A204.1 (cell line): ENCODE results near the gene FRS2.

Experiments used
- FAIRE-seq: peaks from 2 replicates; lab custom pipeline; 2012; peaks lifted over from hg19 to GRCh38; lab: Jason Lieb, UNC

FRS2 gene

DNA sequence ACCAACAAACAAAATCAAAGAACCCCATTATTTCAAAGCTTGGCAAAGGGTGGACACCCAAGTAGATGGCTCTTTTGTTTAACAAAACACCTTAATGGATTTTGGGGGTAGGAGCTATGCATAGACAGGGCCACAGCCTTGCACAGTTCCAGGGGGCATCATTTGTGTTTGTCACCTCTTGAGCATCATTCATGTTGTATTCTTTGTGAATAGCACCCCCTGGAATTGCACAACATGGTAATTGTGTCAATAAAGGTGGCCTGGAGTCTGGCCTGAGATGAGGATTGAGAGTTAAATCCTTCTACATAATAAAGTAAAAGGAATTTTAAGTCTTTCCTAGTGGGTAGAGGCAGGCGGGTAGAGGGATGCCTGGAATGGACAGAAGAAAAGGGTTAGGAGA lies 3.3 kb upstream of the FRS2 start:
- no peak for FAIRE-seq

DNA sequence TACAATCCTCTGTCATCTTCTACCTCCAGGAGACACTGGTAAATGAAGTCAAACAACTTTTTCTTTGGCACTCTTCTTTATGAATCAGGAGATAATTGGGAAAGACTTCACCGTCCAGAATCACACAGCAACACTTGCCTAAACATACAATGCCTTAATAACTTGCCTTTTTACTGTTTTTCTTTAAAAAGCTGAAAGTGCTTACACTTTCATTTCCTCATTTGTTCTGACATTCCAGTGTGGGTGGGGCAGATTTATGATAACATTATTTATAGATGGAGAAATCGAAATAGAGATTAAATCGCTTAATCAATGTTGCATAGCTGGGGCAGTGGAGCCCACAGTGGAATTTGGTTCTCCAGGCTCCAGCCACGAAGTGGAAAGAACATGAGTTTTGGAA lies 2.8 kb upstream of the FRS2 start:
- no peak for FAIRE-seq

DNA sequence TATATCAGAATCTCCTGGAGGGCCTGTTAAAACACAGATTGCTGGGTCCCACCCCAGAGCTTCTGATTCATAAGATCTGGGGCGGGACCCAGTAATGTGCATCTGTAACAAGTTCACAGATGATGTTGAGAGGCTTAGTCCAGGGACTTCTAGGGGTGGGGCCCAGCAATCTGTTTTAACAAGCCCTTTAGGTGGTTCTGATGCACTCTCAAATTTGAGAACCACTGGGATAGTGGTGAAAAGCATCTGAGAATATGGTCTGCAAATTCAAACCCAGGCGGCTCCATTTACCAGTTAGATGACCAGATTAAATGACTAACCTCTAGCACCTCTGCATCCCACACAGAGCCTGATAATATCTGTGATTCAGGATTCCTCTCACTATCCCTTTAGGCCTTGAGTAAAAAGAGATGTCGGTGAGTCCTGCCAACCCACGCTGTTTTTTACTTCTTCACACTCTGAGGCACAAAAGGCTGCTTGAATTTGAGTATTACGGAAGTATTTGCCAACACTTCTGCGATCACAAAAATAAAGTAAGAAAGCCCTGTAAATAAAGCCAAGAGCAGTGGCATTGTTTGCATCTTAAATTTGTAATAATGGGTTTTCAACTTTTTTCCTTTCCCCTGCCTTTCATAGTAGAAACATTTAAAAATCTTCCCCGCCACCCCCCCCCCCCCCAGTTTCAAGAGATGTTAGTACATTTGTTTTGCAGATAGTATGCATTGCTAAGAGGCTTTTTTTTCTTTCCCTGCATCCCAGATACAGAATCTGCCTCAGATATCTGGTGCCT lies 1.8 kb upstream of the FRS2 start:
- no peak for FAIRE-seq

DNA sequence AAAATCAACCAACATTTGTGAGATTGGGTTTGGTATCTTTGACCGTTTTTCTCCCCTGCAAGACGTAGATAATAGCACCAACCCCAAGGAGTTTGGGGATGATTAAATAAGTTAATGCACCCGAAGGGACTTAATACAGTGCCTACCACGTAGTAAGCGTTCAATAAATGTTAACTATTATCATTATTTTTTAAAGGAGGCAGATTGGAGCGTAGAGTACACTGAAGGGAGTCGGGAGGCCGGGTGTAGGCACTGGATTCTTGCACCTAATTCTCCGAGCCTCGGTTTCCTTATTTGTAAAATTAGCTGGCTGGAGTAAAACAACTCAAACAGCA lies 367 bp upstream of the FRS2 start:
- FAIRE-seq, result no peak

DNA sequence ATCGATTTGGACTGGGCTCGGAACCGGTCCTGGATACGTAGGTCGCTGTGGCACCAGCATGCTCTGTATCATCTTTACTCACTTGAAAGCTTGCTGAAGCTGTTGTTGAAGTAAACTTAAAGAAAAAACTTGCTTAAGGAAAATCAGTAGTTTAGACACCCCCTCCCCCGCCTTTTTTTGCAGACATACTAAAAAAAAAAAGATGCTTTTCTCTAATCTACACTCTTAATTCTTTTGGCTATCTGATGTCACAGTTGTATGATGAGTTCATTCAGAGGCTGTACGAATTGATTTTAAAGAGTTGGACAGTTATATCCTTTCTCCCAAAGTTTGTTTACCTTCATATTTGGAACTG lies 865 bp downstream of the FRS2 start:
- no peak for FAIRE-seq

DNA sequence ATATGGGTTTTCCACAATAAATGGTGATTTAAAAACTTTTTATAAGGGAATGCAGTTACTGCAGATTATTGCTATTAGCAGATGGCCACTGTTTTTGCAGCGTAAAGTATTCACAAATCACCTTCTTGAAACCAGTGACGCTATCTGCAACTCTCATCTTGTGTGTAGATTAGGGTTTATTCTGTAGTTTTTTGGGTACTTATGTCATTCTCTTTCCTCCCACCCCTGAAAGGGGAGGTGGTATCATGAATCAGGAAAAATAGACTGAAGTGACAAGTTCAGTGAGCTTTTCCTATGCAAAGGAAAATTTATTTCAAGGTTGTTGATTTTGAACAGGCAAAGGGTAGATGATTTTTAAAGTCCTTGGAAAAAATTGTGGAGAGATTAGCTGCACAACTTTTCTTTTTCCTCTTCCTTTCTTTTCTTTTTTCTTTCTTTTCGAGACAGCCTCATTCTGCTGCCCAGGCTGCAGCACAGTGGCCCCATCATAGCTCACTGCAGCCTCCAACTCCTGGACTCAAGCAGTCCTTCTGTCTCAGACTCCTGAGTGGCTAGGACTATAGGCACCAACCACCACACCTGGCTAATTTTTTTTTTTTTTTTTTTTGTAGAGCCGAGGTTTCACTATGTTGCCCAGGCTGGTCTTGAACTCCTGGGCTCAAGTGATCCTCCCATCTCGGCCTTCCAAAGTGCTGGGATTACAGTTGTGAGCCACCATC lies 1.6 kb downstream of the FRS2 start:
- FAIRE-seq, result no peak

DNA sequence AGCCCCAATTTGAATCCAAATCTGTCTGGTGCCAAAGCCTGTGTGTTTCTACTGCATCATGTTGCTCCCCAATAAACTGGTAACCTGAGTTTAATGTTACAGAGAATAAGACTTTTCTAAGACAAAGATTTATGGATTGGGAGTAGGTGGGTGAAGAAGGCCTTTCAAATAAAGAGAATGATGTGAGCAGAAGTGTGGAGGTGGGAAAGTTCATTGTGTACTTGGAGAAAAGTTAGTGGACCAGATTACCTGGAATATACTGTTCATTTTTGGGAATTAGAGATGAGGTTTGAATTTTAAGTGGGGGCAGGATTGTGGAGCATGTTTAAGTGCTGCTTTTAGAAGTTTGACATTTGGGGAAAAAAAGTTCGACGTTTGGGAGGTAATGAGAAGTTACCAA lies 3.1 kb downstream of the FRS2 start:
- FAIRE-seq, result no peak

DNA sequence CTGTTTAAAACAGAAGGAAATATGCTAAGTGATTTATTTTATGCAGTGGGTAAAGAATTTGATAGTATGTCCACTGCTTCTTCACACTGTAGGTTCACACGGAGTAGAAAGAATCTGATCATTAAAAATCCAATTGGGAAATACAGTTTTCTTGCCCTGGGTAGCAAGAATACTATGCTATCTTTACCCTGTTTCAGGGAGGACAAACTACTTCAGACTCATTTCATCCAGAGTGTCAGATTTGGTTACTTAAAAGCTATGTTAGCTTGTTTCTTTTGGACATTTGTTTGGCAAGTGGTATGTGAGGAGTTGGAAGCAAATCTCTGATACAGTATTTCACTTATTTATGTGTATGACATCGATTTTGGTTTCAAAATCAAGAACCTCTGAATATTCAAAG lies 4.3 kb downstream of the FRS2 start:
- FAIRE-seq, result no peak

DNA sequence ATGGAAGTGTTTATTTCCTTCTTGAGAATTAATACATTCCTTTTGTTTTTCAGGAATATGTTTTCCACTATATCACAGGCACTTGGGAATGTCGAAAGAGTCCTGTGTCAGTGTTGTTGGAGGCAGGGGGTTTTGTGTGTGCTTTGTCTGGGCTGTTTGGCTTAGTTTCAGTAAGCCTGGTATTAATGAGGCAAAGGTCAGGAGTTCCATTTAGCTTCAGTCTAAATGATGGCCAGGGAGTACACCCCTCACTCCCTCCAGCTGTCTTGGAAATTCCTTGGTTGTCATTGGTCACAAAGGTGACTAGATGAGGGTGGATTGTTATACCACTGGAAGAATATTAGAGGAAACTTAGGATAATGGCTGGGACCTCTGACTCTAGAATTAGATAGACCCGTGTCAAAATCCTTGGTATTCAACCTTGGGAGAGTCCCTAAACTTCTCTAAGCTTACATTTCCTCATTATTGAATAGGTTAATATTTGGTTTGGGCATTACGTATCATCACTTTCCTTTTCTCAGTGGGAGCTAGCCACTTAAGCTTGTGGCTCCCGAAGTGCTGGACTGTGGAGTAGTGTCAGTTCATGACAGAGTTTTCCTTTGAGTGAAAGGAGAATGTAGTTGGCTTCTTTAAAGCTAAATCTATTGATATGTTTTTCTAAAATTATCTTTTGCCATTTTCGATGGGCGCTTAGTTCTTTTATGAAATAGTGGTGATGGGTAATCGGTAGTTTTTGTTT lies 5.2 kb downstream of the FRS2 start:
- FAIRE-seq, result no peak

DNA sequence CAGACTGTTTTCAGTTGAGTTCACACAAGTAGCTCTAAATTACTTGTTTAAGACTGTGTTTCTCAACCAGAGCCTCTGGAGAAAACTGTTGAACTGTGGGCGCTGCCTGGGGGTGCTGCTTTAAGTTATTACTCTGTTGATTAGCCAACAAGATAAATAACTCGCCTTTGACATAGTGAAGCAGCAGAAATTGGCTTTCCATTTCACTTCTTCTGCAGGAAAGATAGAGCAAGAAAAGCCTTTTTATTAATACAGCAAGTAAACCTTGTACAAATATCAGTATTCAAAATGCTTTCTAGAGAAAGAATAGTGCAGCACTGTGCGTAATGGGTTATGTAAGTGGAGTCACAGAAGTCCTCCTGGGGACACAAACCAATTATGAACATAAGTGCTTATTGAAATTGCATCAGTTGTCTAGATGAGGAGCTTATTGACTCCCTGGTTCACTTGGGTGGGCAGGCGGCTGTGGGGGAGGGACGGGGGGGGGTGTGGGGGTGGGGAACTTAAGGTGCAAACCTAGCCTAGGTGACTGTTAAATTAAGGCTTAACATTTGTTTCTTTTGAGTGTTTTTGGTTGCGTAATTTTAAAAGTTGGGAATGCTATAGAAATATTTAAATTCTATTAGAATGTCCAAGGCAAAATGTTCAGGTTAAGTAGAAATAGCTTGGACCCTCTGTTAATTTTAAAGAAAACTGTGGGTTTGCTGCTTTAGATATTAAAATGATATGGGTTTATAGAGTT lies 6.3 kb downstream of the FRS2 start:
- FAIRE-seq, result no peak

DNA sequence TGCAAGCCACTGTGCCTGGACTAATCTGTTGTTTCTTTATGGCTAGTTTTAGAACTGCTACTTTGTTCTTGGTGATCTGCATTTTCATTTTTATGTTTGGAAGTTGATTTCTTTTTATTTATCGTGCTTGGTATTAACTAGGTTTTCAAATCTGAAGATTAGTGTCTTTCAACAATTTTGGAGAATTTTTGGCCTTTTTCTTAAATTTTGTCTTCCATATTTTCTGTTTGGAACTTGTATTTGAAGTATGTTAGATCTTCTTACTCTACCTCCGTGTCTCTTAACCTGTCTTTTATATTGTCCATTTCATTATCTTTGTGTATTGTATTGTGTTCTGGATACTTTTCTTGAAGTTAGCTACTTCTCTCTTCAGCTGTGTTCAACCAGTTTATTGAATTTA lies 9.5 kb downstream of the FRS2 start:
- no peak for FAIRE-seq

DNA sequence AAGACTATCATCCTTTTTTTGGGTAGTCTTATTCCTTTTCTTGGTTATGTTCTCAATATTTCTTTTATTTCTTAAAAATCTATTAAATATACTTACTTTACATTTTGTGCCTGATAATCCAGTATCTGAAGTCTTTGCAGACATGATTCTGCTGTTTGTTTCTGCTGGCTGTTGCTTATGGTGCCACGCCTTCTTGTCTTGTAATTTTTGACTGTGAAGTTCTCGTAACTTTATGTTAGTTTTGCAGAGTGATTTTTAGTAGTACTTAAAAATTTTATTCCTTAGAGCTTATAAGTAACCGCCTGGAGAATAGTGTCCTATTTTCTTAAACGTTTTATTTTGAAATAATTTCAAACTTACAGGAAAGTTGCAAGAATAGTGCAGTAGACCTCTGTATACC lies 10.5 kb downstream of the FRS2 start:
- no peak for FAIRE-seq

DNA sequence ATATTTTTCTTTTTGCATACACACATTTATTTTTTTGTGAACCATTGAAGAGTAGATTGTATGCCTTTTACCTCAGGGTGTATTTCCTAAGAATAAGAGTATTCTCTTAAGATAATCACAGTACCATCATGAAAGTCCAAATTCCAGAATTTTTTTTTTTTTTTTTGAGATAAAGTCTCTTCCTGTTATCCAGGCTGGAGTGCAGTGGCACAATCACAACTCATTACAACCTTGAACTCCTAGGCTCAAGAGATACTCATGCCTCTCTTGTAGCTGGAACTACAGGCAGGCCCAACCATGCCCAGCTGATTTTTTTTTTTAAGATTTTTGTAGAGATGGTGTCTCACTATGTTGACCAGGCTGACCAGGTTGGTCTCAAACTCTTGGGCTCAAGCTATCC lies 10.9 kb downstream of the FRS2 start:
- no peak for FAIRE-seq

DNA sequence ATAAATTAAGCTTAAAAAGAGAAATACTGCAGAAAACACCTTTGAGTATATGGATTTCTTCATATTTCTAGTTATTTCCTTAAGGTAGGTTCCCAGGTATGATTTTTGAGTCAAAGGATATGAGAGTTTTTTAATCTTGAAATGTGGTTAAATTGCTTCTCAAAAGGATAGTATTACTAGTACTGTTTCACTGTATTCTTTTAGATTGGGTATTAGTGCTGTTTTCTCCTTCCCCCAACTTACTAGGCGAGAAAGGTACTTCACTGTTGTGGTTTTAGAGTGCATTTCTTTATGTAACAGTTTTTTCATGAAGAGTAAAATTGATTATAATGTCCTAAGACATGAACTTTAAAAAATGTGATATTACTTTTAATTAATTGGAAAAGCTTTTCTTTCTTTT lies 13.5 kb downstream of the FRS2 start:
- FAIRE-seq, result no peak

DNA sequence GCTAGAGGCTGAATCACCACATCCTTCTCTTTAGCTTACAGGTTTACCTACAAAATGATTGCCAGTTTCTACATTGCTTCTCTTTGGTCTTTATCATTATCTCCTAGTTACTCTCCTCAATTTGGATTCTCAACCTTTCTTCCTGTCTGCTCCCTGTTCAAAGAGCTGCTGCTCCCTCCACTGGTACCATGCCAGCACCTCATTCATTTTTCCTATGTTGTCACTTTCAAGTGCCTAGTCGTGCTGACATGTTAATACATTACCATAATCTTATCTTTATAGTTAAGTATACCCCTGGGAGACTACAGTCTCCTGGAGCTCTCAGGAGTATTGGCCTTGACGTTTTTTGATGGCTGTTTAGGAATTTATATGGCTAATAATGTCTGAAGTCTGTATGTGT lies 14.2 kb downstream of the FRS2 start:
- FAIRE-seq, result no peak

DNA sequence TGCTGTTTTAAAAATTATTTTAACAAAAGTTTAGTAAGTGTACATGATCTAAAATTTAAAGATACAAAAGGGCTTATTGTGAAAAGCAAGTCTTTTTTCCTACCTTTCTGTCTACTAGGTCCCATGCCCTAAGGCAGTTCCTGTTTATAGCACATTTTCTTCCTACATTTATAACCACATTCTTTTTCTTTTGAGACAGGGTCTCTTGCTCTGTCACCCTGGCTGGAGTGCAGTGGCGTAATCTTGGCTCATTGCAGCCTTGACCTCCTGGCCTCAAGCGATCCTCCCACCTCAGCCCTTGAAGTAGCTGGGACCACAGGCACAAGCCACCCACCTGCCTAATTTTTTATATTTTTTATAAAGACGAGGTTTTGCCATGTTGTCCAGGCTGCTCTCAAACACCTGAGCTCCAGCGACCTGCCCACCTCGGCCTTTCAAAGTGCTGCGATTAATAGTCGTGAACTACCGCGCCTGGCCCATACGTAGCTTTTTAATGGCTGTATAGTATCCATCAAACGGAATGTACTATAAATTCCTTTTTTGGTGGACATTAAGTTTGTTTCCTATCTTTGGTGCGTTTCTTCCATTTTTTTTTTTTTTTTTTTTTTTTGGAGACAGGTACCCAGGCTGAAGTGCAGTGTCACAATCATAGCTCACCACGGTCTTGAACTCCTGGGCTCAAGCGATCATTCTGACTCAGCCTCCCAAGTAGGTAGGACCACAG lies 20.9 kb downstream of the FRS2 start:
- FAIRE-seq, result no peak

DNA sequence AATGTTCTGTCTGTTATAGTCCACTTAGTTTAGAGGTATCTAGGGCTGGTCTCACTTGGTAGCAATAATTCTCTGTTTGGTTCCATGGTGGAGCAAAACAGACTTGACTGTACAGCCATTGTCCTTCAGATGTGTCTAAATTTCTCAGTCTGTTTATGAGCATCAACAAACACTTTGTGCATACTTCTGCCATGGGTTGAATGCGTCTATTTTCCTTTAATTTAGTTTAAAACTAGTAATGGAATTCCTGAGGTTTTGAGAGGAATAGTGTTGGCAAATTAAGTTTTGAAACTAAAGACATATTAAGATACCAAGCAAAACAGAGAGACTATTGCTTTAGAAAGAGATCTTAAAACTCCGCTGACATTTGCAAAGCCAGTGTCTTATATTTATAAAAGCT lies 22.6 kb downstream of the FRS2 start:
- FAIRE-seq, result no peak

DNA sequence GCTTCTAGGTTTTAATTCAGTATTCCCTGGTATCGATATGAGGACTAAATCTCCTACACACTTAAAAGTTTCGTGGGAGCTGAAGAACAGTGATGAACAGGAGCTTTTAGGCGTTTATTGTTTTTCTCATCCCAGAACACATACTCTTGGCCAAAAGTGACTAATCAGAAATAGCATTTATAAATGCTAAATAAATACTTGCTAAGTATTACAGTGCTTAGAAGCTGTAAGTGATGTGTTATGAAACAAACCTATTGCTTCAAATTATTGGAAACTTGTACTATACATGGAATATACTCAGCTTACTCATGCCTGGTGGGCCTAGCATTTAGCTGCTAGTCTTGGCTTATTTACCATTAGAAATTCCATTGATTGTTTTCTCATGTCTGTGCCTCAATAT lies 24.9 kb downstream of the FRS2 start:
- FAIRE-seq, result no peak

DNA sequence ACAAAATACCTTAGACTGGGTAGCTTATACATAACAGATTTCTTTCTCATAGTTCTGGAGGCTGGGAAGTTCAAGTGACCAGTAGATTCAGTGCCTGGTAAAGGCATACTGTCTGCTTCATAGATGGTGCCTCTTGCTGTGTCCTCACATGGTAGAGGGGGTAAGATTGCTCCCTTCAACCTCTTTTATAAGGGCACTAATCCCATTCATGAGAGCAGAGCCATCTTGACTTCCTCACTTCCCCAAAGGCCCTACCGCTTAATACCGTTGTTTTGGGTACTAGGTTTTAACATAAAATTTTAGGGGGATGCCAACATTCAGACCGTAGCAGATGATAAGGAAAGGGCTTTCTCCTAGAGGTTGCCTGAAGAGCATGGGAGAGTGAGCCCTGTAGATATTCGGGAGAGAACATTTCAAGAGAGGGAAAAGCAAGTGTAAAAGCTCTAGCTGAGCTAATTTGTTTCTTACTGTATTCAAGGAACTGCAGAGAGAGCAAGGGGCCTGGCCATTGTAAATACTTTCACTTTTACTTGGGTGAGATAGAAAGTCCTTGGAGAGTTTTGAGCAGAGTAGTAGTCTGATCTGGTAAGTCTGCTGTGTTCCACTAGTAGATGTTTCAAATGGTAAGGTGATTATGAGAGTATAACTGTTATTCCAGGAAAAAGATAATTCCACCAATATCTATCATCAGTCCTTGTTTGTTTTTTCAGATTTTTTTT lies 27.3 kb downstream of the FRS2 start:
- no peak for FAIRE-seq

DNA sequence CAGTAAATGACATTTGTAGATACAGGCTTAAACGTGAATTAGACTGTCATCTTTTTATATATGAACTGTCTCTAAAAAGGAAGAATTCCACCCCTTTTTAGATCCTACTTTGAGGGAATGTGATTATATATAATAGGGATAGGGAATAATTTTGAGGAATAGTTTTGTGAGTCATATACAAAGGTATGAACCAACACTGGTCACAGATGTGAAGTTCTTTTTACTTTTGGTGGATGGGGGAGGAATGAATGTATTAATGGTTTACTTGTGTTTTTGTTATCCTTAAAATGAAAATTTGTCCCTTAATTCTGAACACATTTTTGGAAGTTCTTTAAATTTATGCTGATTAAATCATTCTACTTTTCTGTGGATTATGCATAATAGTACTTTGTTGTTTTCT lies 30.4 kb downstream of the FRS2 start:
- FAIRE-seq, result no peak

DNA sequence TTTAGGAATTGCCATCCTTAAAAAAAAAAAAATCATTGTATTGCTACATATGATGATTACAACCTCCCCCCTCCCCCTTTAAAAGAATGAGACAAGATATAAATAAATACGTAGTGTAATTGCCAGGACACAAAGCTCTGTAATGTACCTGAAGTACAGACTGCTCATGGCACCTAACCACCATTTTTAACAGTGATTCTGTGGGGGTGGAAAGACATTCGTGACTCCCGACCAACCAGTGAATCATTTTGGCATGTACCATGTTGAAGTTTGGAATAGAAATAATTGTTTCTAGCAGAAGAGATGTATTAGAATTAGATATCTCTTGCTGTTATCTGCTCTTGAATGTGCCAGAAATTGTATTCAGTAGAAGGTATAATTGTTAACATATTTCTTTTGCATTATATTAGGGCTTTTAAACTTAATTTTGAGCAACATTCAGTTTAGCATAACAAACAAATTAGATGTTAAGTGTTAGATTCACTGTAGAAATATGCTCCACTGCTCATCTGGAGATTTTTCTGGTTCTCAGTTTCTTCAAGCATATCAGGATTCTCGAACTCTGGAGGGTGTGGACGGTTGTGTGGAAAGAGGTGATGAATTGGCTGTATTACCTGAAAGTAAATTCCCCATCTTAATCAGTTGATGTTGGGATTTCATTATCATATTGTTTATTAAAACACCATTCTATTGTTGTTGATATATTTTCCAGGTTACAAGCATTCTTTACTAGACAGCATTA lies 31.1 kb downstream of the FRS2 start:
- FAIRE-seq, result no peak
